GM19351 (cell line): ENCODE results near the gene WFS1.

Source experiments
- ATAC-seq: cut with Tn5 transposase; IDR thresholded peaks from one replicate; pipeline ENCODE4 v1.9.1; 2021; ENCODE audit warnings: mild to moderate bottlenecking, moderate library complexity; ENCODE audit not compliant: unreplicated experiment

Gene WFS1, protein sequence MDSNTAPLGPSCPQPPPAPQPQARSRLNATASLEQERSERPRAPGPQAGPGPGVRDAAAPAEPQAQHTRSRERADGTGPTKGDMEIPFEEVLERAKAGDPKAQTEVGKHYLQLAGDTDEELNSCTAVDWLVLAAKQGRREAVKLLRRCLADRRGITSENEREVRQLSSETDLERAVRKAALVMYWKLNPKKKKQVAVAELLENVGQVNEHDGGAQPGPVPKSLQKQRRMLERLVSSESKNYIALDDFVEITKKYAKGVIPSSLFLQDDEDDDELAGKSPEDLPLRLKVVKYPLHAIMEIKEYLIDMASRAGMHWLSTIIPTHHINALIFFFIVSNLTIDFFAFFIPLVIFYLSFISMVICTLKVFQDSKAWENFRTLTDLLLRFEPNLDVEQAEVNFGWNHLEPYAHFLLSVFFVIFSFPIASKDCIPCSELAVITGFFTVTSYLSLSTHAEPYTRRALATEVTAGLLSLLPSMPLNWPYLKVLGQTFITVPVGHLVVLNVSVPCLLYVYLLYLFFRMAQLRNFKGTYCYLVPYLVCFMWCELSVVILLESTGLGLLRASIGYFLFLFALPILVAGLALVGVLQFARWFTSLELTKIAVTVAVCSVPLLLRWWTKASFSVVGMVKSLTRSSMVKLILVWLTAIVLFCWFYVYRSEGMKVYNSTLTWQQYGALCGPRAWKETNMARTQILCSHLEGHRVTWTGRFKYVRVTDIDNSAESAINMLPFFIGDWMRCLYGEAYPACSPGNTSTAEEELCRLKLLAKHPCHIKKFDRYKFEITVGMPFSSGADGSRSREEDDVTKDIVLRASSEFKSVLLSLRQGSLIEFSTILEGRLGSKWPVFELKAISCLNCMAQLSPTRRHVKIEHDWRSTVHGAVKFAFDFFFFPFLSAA

DNA sequence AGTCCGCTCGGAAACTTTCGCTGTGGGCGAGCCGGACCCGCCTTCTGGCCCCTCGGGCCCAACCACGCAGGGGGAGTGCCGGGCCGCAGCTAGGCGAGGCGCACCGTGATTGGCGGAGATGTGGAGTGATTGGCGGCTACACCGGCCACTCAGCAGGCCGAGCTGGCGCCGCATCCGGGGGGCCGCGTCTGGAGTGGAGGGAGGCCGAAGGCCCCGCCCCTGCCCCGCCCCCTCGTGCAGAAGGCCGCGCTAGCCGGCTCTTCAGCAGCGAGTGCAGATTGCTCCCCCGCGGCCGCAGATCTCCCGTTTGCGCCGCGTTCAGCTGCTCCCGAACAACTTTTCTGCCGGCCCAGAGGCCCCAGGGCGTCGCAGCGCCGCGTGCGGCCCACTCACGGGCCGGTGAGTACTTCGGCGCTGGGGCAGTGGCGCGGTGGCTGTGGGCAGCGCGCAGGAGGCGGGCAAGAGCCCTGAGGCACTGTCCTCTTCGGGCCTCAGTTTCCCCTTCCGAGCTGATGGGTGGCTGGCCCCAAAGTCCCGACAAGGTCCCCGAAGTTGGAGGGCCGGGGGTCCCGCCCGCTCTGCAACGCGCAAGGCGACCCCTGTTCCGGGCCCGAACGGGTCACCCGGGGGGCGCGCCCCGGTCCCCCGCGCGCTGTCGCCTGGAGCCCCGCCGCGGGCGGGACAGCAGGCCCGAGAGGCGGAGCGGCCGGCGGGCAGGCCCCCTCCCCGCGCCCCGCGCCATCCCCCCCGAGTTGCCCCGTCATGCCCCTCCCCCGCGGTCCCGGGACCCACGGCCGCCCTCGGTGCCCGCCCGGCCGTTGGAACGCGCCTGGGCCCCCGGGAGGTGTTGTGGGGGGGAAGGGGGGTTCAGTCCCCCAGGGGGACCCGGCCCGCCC lies at the start of gene WFS1:
TSS of gene WFS1 (plus strand) at position 235 of the 896 bp plus-strand sequence. CDS start 7,606 bp downstream, outside the sequence.
- ATAC-seq = peak; percentile 100

GRCh38 chr4:6221301-6221850 lies 48.3 kb upstream of the WFS1 start:
- ATAC-seq = no peak

DNA sequence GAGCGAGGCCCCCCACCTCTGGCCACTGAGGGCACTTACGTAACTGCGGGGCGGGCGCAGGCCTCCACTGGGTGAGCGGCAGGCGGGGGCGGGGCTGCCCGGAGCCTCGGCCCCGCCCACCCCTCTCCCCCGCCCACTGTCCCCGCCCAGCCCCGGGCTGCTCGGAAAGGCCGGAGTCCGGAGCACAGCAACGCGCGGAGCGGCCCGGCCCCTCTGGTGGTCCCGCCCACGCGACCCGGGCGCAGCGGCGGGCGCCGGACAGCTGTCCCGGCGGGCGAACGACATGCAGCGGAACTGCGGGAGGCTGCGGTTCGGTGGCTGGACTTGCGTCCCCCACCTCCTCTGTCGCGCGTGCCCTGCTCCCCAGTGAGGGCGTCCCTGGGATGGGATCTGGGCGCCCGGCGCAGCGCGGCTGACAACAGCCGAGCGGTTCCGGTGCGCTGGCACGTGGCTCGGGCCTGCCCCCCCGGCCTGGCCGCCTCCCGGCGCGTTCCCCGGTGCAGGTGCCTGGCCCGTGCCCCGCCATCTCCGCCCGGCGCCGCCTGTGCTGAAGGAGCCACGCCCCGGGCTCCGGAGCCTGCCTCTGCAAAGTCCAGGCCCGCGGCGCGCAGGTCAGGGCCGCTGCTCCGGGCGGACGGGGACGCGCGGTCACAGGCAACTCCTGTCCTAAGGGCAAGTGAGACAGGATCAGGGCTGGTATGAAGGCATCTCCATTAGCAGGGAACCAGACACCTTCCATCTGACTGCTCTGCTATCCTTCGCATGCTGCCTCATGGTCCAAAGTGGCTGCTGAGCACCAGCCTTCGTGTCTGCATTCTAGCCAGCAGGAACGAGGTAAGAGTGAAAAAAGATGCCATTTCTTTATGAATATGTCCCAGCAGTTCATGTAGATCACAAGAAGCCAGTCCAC lies 47.5 kb upstream of the WFS1 start:
- no peak for ATAC-seq

DNA sequence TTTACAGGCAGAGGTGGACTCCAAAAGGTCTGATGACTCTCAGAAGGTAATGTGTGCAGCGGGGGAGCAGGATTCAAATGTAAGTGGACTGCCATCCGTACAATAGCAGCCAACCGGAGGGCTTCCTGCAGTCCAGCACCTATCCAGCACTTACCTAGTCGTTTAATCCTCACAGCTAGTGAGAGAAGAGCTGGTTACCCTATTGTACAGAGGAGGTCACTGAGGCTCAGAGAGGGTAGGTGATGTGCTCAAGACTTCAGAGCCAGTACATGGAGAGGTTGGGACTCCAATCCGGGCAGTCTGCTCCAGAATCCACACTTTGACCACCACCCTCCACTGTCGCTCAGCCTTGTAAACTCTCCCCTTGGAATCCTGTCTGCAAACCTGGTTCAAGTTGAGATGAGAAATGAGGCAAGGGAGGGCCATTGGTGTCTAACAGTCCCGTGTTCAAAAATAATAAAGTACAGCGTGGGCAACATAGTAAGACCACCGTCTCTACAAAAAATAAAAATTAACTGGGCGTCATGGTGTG lies 46.8 kb upstream of the WFS1 start:
- no peak for ATAC-seq

GRCh38 chr4:6224735-6225134 lies 44.9 kb upstream of the WFS1 start:
- no peak for ATAC-seq

- no peak for ATAC-seq
These were observed 44.2 kb upstream of the WFS1 start for GRCh38 chr4:6225469-6225868.

- ATAC-seq = no peak
These were observed 43.1 kb upstream of the WFS1 start for GRCh38 chr4:6226506-6226905.

- no peak for ATAC-seq
These were observed 42.1 kb upstream of the WFS1 start for GRCh38 chr4:6227412-6228157.

- no peak for ATAC-seq
These were observed 41.2 kb upstream of the WFS1 start for GRCh38 chr4:6228158-6229067.

GRCh38 chr4:6229095-6229494 lies 40.6 kb upstream of the WFS1 start:
- no peak for ATAC-seq

GRCh38 chr4:6229671-6230501 lies 39.8 kb upstream of the WFS1 start:
- ATAC-seq = no peak

- ATAC-seq = no peak
These were observed 39.2 kb upstream of the WFS1 start for GRCh38 chr4:6230502-6230785.

DNA sequence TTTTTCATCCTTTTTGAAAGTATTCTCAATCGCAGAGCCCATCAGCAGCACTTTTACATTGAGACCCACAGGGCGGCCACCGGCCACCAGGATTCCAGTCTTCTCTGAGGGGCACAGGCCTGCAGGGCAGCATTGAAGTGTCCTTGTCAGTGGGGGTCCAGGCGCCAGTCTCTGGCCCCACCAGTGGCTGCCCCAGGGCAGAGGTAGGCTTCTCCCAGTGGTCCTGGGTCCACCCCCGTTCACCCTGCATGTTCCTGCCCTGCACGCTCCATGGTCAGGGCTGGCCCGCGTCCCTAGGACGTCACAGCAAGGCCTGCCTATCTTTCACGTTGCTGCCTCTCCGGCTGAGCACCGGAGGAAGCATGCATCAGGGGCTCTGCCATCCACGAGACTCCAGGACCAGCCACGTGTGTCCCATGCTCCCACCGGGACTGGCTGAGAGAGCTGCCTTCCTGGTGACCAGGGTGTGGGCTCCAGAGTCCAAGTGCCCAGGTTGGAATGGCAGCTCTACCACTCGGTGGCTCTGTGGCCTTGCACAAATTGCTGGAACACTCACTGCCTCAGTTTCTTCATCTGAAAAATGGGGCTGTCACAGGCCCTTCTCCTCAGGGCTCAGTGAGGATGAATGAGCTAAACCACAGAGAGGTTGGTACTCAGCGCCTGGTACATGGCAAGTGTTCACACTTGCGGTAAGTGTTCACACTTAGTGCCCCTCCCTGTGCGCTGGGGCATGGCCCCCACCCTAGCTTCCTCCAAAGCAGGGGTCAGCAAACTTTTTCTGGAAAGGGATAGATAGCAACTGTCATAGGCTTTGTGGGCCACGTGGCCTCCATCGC lies 38.6 kb upstream of the WFS1 start:
- no peak for ATAC-seq

GRCh38 chr4:6231663-6232165 lies 37.9 kb upstream of the WFS1 start:
- no peak for ATAC-seq

- ATAC-seq = no peak
These were observed 36.5 kb upstream of the WFS1 start for GRCh38 chr4:6232836-6233785.
